ENCODE results near the gene ASPRV1.

- TF ChIP-seq CTCF (IDR thresholded peaks at IDR 0.05; ENCODE audit: low read depth, low read length, missing input control): no peak
- no peak for TF ChIP-seq TAF1 (conservative IDR thresholded peaks at IDR 0.05)
These were observed 23.8 kb upstream of the ASPRV1 start for GRCh38 chr2:69985216-69985615.

Data from liver (tissue), 3 donors.